ENCODE results near the gene DCST2. TPM values are rescaled to one million over a fixed set of nuclear protein-coding genes. Genes with fewer than 3 reads are reported as not detected.

Gene DCST2
- total and polyA plus RNA-seq, 2 of the 8 experiments (the other 6 are each of a cell fraction or from before 2014, with no cell fraction given): 0.43 to 2.1 TPM

DNA sequence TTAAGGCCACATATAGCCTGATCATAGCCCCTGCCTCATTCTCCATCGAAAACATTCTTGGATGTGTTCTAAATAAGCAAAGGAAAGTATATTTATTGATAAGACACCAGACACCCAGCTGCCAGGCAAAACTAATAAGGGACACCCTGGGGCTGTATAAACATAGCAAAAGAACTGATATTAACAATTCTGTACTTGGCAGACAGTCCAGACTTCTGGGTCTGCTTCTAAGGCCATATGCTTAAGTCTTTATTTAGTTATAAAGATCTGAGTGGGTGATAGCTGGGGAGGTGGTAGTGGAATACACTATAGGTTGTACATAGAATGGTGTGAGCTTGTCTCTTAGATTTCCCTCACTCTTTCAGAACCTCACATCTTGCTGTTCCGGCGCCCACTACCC, 55.2 kb downstream of the DCST2 start:
- Histone ChIP-seq H3K27me3 (replicated peaks in 1 of 4; ENCODE audit: control insufficient read depth in 3 of 4, extremely low read depth in 1 of 4, insufficient read depth in 3 of 4, low read length in 3 of 4) (no peaks in the 10 kb centered on the region), H3K79me2 (ENCODE audit: control insufficient read depth in 1 of 2, insufficient read depth in 2 of 2, low read length in 2 of 2) (peaks cover 19 to 55% of the 10 kb centered on the region in 2 experiments), H2BK120ac (replicated peaks; ENCODE audit: low read depth, low read length) (no peak overlapping the region), H3K23me2 (ENCODE audit: low read depth, low read length) (peaks cover 10% of the 10 kb centered on the region), H3K56ac (replicated peaks; ENCODE audit: insufficient read length, low read depth, low read length) (no peak overlapping the region), H4K5ac (ENCODE audit: insufficient read length, low read depth, low read length) (no peak overlapping the region), H2BK20ac (ENCODE audit: low read length) (no peak overlapping the region), H3K4me1 (replicated peaks in 1 of 4; ENCODE audit: control insufficient read depth in 3 of 4, insufficient read depth in 4 of 4, low read length in 3 of 4) (peaks cover 0 to 9% (median 4%) of the 10 kb centered on the region in 4 experiments; a peak in 3 of 7 replicates), H2BK15ac (ENCODE audit: low read length) (no peak overlapping the region), H2BK12ac (ENCODE audit: low read depth, low read length) (no peak overlapping the region), H3K4me3 (ENCODE audit: extremely low read depth in 1 of 4, insufficient read depth in 2 of 4, low read depth in 3 of 4, low read length in 4 of 4) (no peak overlapping the region), H2AFZ (ENCODE audit: low read length) (no peak overlapping the region), H3K4me2 (ENCODE audit: insufficient read depth in 1 of 2, low read depth in 2 of 2, low read length in 2 of 2) (no peak overlapping the region), H3K9me3 (ENCODE audit: insufficient read depth in 2 of 2, low read depth in 1 of 2, low read length in 1 of 2) (no peaks in the 10 kb centered on the region), H4K91ac (replicated peaks; ENCODE audit: insufficient read length, low read length) (no peak overlapping the region), H2AK5ac (ENCODE audit: low read depth, low read length) (no peak overlapping the region), H3K4ac (replicated peaks; ENCODE audit: insufficient read length, low read depth, low read length) (no peak overlapping the region), H3K27ac (ENCODE audit: low read depth, low read length) (no peak overlapping the region), H3K14ac (ENCODE audit: insufficient read length) (no peak overlapping the region), H3K36me3 (ENCODE audit: control insufficient read depth in 2 of 4, insufficient read depth in 4 of 4, low read length in 3 of 4) (peaks cover 9 to 30% (median 17%) of the 10 kb centered on the region in 4 experiments), H4K8ac (ENCODE audit: extremely low read depth, insufficient read depth, low read length) (no peak overlapping the region), H3K18ac (ENCODE audit: extremely low read depth, low read length) (no peak overlapping the region), H4K20me1 (replicated peaks in 1 of 2; ENCODE audit: control insufficient read depth in 1 of 2, insufficient read depth in 2 of 2, low read length in 2 of 2) (peaks cover 2 to 8% of the 10 kb centered on the region in 2 experiments), H3K9ac (replicated peaks in 1 of 4; ENCODE audit: extremely low read depth in 1 of 4, low read depth in 3 of 4, low read length in 3 of 4) (no peak overlapping the region), H3K23ac (ENCODE audit: insufficient read length) (no peak overlapping the region), H3K79me1 (ENCODE audit: low read depth, low read length) (no peaks in the 10 kb centered on the region; the same call in 1 of the 2 replicates), H2BK5ac (ENCODE audit: low read depth, low read length) (no peak overlapping the region)
- WGBS, 2 experiments (ENCODE audit: extremely low coverage in 1 of 2, insufficient coverage in 1 of 2, insufficient read length in 1 of 2, insufficient replicate concordance in 2 of 2, low coverage in 1 of 2, low lambda C conversion rate in 2 of 2, missing lambda C conversion rate in 1 of 2): 90% methylated on average over 3 of the region's 3 CpGs; no CpG with 5 or more reads in 1 of the 2 experiments
- DNase-seq (ENCODE audit: low read depth in 1 of 2, low spot score in 2 of 2): no peak
- CTCF ChIA-PET (ENCODE audit: partially characterized antibody): interaction anchor here (20.6 kb wide), 1 partner anchor 18 kb away, joined by 334 read pairs; the partner anchor contains the start of gene LENEP
- POLR2A ChIA-PET (ENCODE audit: partially characterized antibody): interaction anchor here (7.1 to 42.8 kb wide), 3 partner anchors 6 to 20 kb away, joined by 164 to 702 read pairs (median 662); partner anchors contain the start of genes CKS1B, LENEP, PBXIP1 and PYGO2
- no peak for FAIRE-seq
- no peak for TF ChIP-seq JUN (IDR thresholded peaks at IDR 0.05; ENCODE audit: low read depth, low read length)

Data from H1 (cell line).